KMS-11 (cell line): Measurements from ENCODE around the gene SLC9A9.

Experiments
- H2AFZ ChIP-seq: fragments of 200-600 bp; sonication (generic); 2 replicates; pipeline ENCODE4 v1.6.1; 2016; ENCODE audit warnings: antibody characterized with exemption, mixed run types, low read depth
- H3K27ac ChIP-seq: fragments of 200-600 bp; sonication (generic); 2 replicates; pipeline ENCODE4 v1.6.1; 2016; ENCODE audit warnings: mild to moderate bottlenecking, mixed run types
- H3K27me3 ChIP-seq: fragments of 200-600 bp; sonication (generic); 2 replicates; pipeline ENCODE4 v1.6.1; 2017; ENCODE audit warnings: mild to moderate bottlenecking, low read depth, mixed run types, moderate library complexity; ENCODE audit not compliant: insufficient read depth
- H3K36me3 ChIP-seq: fragments of 200-600 bp; sonication (generic); 2 replicates; pipeline ENCODE4 v1.6.1; 2017; ENCODE audit warnings: mild to moderate bottlenecking, mixed run types; ENCODE audit not compliant: insufficient read depth
- H3K4me1 ChIP-seq: fragments of 200-600 bp; sonication (generic); 2 replicates; pipeline ENCODE4 v1.6.1; 2016; ENCODE audit warnings: mild to moderate bottlenecking, low read depth, mixed run types; ENCODE audit not compliant: poor library complexity, severe bottlenecking
- H3K4me2 ChIP-seq: fragments of 200-600 bp; sonication (generic); 2 replicates; pipeline ENCODE4 v1.7.0; 2016; ENCODE audit warnings: mild to moderate bottlenecking, mixed run types
- H3K4me3 ChIP-seq: fragments of 200-600 bp; sonication (generic); IDR thresholded peaks from 2 replicates; pipeline ENCODE4 v1.6.1; 2017; ENCODE audit warnings: low read depth, low read length, mixed read lengths; ENCODE audit not compliant: insufficient read depth
- H3K79me2 ChIP-seq: fragments of 200-600 bp; sonication (generic); 2 replicates; pipeline ENCODE4 v1.6.1; 2016; ENCODE audit warnings: low read depth, mixed run types; ENCODE audit not compliant: insufficient read depth
- H3K9ac ChIP-seq: fragments of 200-600 bp; sonication (generic); 2 replicates; pipeline ENCODE4 v1.6.1; 2016; ENCODE audit warnings: mild to moderate bottlenecking, mixed run types
- H4K20me1 ChIP-seq: fragments of 200-600 bp; sonication (generic); 2 replicates; pipeline ENCODE4 v1.6.1; 2016; ENCODE audit warnings: mild to moderate bottlenecking, mixed run types; ENCODE audit not compliant: insufficient read depth
- CTCF ChIP-seq: fragments of 200-600 bp; sonication (generic); conservative IDR thresholded peaks from 2 replicates; pipeline ENCODE4 v1.6.1; 2017; ENCODE audit warnings: low read depth, mild to moderate bottlenecking, antibody characterized with exemption, low read length, moderate library complexity, mixed read lengths

Gene SLC9A9

GRCh38 chr3:143313893-143314188, 534.4 kb downstream of the SLC9A9 start:
- H3K4me1 ChIP-seq = peaks cover 7% of the 10 kb centered on the region
- H3K4me3 ChIP-seq = no peak overlapping the region
- H3K79me2 ChIP-seq = no peaks in the 10 kb centered on the region
- no peaks in the 10 kb centered on the region for H4K20me1 ChIP-seq
- no peak overlapping the region for H2AFZ ChIP-seq
- H3K27me3 ChIP-seq = no peaks in the 10 kb centered on the region
- H3K36me3 ChIP-seq = no peaks in the 10 kb centered on the region
- no peak overlapping the region for H3K9ac ChIP-seq
- no peak overlapping the region for H3K4me2 ChIP-seq
- TF ChIP-seq CTCF = no peak
- no peak overlapping the region for H3K27ac ChIP-seq

GRCh38 chr3:143313025-143313892, 535.0 kb downstream of the SLC9A9 start:
- Histone ChIP-seq H3K27ac (no peak overlapping the region), H3K4me3 (no peak overlapping the region), H4K20me1 (no peaks in the 10 kb centered on the region), H3K79me2 (no peaks in the 10 kb centered on the region), H3K9ac (no peak overlapping the region), H3K4me2 (no peak overlapping the region), H3K27me3 (no peaks in the 10 kb centered on the region), H2AFZ (no peak overlapping the region), H3K4me1 (peaks cover 12% of the 10 kb centered on the region), H3K36me3 (no peaks in the 10 kb centered on the region)
- TF ChIP-seq CTCF = no peak

DNA sequence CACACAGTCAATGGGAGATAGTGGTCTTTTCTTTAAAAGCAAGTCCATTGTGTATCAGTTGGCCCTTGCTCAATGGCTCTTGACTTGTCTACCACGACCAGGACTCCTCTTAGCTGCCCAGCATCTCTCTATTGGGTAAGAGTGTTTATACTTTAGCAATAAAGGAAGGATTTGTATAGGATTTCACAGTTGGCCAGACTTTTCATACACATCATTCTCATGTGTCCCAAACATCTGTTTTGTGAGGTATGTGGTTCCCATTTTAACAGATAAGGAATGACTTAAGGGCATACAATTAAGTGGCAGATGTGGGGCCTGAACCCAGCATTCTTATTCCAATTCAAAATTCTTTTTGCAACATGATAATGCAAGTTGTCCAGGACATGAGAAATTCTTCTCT, 537.2 kb downstream of the SLC9A9 start:
- Histone ChIP-seq H3K27ac (no peak overlapping the region), H3K79me2 (no peaks in the 10 kb centered on the region), H3K4me1 (peaks cover 33% of the 10 kb centered on the region), H3K4me3 (no peak overlapping the region), H3K4me2 (no peak overlapping the region), H3K9ac (no peak overlapping the region), H2AFZ (no peak overlapping the region), H3K36me3 (no peaks in the 10 kb centered on the region), H4K20me1 (no peaks in the 10 kb centered on the region), H3K27me3 (no peaks in the 10 kb centered on the region)
- TF ChIP-seq CTCF = no peak

GRCh38 chr3:143309705-143310104, 538.6 kb downstream of the SLC9A9 start:
- H3K4me2 ChIP-seq = no peak overlapping the region
- no peak overlapping the region for H3K27ac ChIP-seq
- H3K79me2 ChIP-seq = no peaks in the 10 kb centered on the region
- H3K4me1 ChIP-seq = peaks cover 36% of the 10 kb centered on the region
- no peak for TF ChIP-seq CTCF
- no peak overlapping the region for H3K9ac ChIP-seq
- no peak overlapping the region for H3K4me3 ChIP-seq
- no peak overlapping the region for H2AFZ ChIP-seq
- H3K27me3 ChIP-seq = no peaks in the 10 kb centered on the region
- H4K20me1 ChIP-seq = no peaks in the 10 kb centered on the region
- H3K36me3 ChIP-seq = no peaks in the 10 kb centered on the region
